HCT116 (cell line): Measurements from ENCODE around the gene ELMOD3. TPM values are rescaled to one million over a fixed set of nuclear protein-coding genes. Genes with fewer than 3 reads are reported as not detected.

ENCODE experiments used
- ATAC-seq: fragments of 200-7000 bp; cut with Tn5 transposase; 2 replicates; pipeline ENCODE4 v1.9.1; 2020; ENCODE audit warnings: mild to moderate bottlenecking, moderate library complexity
- BruUV-seq: library from RNA; stranded (reverse); fragments of 400-500 nt; replicated peaks from 2 replicates; lab custom pipeline; 2021; lab: Mats Ljungman, UMichigan
- CTCF ChIA-PET: fragments of 300-600 bp; sonication (Branson Sonifier 250); formaldehyde crosslinking; loops from one replicate; lab custom pipeline; 2021; ENCODE audit warnings: antibody characterized with exemption; lab: Charles Lee
- POLR2A ChIA-PET: fragments of 300-600, 350-600 bp; sonication (Branson Sonifier 250); formaldehyde crosslinking; loops from one replicate; lab custom pipeline; 2021; ENCODE audit warnings: antibody characterized with exemption; lab: Charles Lee
- RAD21 ChIA-PET, 2 experiments: fragments of 300-600 bp; sonication (Branson Sonifier 250); formaldehyde crosslinking; loops; one replicate each; lab custom pipeline; 2023; ENCODE audit warnings: low total read pairs in 2 of 2; ENCODE audit not compliant: uncharacterized antibody in 2 of 2, unreplicated experiment in 2 of 2, low non-redundant PET in 1 of 2; lab: Charles Lee
- DNase-seq: peaks from one replicate; pipeline ENCODE4 v3.0.0-alpha.2; 2010; ENCODE audit warnings: low read depth, low spot score
- H2AFZ ChIP-seq: fragments of 200-600 bp; shearing (Covaris generic), sonication (generic); 2 replicates; pipeline ENCODE4 v1.6.1; 2017; ENCODE audit warnings: low read depth, mixed run types, mixed read lengths, antibody characterized with exemption, low read length; ENCODE audit not compliant: poor library complexity, severe bottlenecking
- H3K27ac ChIP-seq: 2 replicates; pipeline ENCODE4 v1.5.1; 2012; ENCODE audit warnings: low read depth, low read length
- H3K27me3 ChIP-seq: fragments of 200-600 bp; sonication (generic); 2 replicates; pipeline ENCODE4 v1.6.1; 2016; ENCODE audit warnings: mixed run types, low read length, mixed read lengths; ENCODE audit not compliant: insufficient read depth
- H3K36me3 ChIP-seq, 2 experiments: fragments of 200-500 bp in 1 of 2; fragments of 200-600 bp in 1 of 2; sonication (Bioruptor generic) in 1 of 2; sonication (generic) in 1 of 2; 2 replicates each; pipeline versions ENCODE4 v1.5.1 to v1.6.1; 2014 to 2016; ENCODE audit warnings: low read length in 2 of 2, inconsistent platforms in 1 of 2, mixed read lengths in 1 of 2, mixed run types in 1 of 2; ENCODE audit not compliant: insufficient read depth in 2 of 2, control insufficient read depth in 1 of 2
- H3K4me1 ChIP-seq, 2 experiments: fragments of 200-600 bp in 1 of 2; sonication (generic) in 1 of 2; 2 replicates each; pipeline versions ENCODE4 v1.5.1 to v1.6.1; 2012 to 2017; ENCODE audit warnings: low read length in 2 of 2, inconsistent platforms in 1 of 2, mild to moderate bottlenecking in 1 of 2, mixed read lengths in 1 of 2, mixed run types in 1 of 2, moderate library complexity in 1 of 2; ENCODE audit not compliant: insufficient read depth in 2 of 2, control insufficient read depth in 1 of 2
- H3K4me2 ChIP-seq: fragments of 200-600 bp; sonication (generic); 2 replicates; pipeline ENCODE4 v1.6.1; 2017; ENCODE audit warnings: mixed run types, low read length, mixed read lengths
- H3K4me3 ChIP-seq, 2 experiments: fragments of 200-600 bp in 1 of 2; sonication (generic) in 1 of 2; replicated peaks in 1 of 2; 2 replicates each; pipeline ENCODE4 v1.5.1; 2011 to 2016; ENCODE audit warnings: low read length in 2 of 2, control low read depth in 1 of 2, low read depth in 1 of 2, mild to moderate bottlenecking in 1 of 2, mixed read lengths in 1 of 2, mixed run types in 1 of 2
- H3K79me2 ChIP-seq: fragments of 200-600 bp; sonication (generic); 2 replicates; pipeline ENCODE4 v1.6.1; 2017; ENCODE audit warnings: mild to moderate bottlenecking, mixed run types, low read length, moderate library complexity, mixed read lengths; ENCODE audit not compliant: insufficient read depth
- H3K9ac ChIP-seq: fragments of 200-600 bp; sonication (generic); 2 replicates; pipeline ENCODE4 v1.6.1; 2016; ENCODE audit warnings: low read length, mixed read lengths
- H3K9me2 ChIP-seq: fragments of 200-600 bp; sonication (generic), shearing (Covaris generic); 2 replicates; pipeline ENCODE4 v1.6.1; 2017; ENCODE audit warnings: mixed run types, mild to moderate bottlenecking, moderate library complexity; ENCODE audit not compliant: insufficient read depth
- H3K9me3 ChIP-seq, 2 experiments: fragments of 200-500 bp in 1 of 2; fragments of 200-600 bp in 1 of 2; sonication (Bioruptor generic) in 1 of 2; sonication (generic) in 1 of 2; 2 replicates each; pipeline ENCODE4 v1.6.1; 2014 to 2017; ENCODE audit warnings: low read length in 2 of 2, mixed read lengths in 2 of 2, inconsistent platforms in 1 of 2, low read depth in 1 of 2, mild to moderate bottlenecking in 1 of 2, mixed run types in 1 of 2, moderate library complexity in 1 of 2; ENCODE audit not compliant: control insufficient read depth in 1 of 2, insufficient read depth in 1 of 2
- H4K20me1 ChIP-seq: fragments of 200-600 bp; sonication (generic), shearing (Covaris generic); 2 replicates; pipeline ENCODE4 v1.6.1; 2017; ENCODE audit warnings: mixed run types, mild to moderate bottlenecking, moderate library complexity; ENCODE audit not compliant: insufficient read depth
- ATF3 ChIP-seq: IDR thresholded peaks from 2 replicates; pipeline ENCODE4 v1.6.1; 2012
- CTCF ChIP-seq, 3 experiments: fragments of 200-600 bp in 1 of 3; sonication (generic) in 1 of 3; IDR thresholded peaks in 2 of 3; conservative IDR thresholded peaks in 1 of 3; 2 replicates each; pipeline ENCODE4 v1.5.1; 2012 to 2017; ENCODE audit warnings: low read depth in 2 of 3, low read length in 2 of 3, antibody characterized with exemption in 1 of 3, borderline replicate concordance in 1 of 3, control low read depth in 1 of 3, mild to moderate bottlenecking in 1 of 3, mixed read lengths in 1 of 3, mixed run types in 1 of 3, moderate library complexity in 1 of 3; ENCODE audit not compliant: insufficient read depth in 1 of 3
- EGR1 ChIP-seq: IDR thresholded peaks from 2 replicates; pipeline ENCODE4 v1.6.1; 2012; ENCODE audit warnings: low read depth
- ELF1 ChIP-seq: IDR thresholded peaks from 2 replicates; pipeline ENCODE4 v1.6.1; 2012; ENCODE audit warnings: low read depth, borderline replicate concordance
- EZH2 ChIP-seq: fragments of 200-600 bp; sonication (generic); IDR thresholded peaks from 2 replicates; pipeline ENCODE4 v1.6.1; 2017; ENCODE audit warnings: antibody characterized with exemption, mixed run types
- EZH2phosphoT487 ChIP-seq: fragments of 200-600 bp; IDR thresholded peaks from 2 replicates; pipeline ENCODE4 v1.6.1; 2018; ENCODE audit warnings: antibody characterized with exemption, borderline replicate concordance
- FOSL1 ChIP-seq: IDR thresholded peaks from 2 replicates; pipeline ENCODE4 v1.6.1; 2012; ENCODE audit warnings: low read depth
- JUND ChIP-seq: IDR thresholded peaks from 2 replicates; pipeline ENCODE4 v1.6.1; 2012
- MAX ChIP-seq: IDR thresholded peaks from 2 replicates; pipeline ENCODE4 v1.6.1; 2012
- POLR2A ChIP-seq: IDR thresholded peaks from 2 replicates; pipeline ENCODE4 v1.7.0; 2011; ENCODE audit warnings: borderline replicate concordance; ENCODE audit not compliant: insufficient read depth, insufficient read length; ENCODE audit errors: extremely low read depth
- RAD21 ChIP-seq: IDR thresholded peaks from 2 replicates; pipeline ENCODE4 v1.6.1; 2012; ENCODE audit warnings: low read depth, mild to moderate bottlenecking
- REST ChIP-seq: IDR thresholded peaks from 2 replicates; pipeline ENCODE4 v1.6.1; 2012; ENCODE audit warnings: low read depth
- SIN3A ChIP-seq: IDR thresholded peaks from 2 replicates; pipeline ENCODE4 v1.6.1; 2012; ENCODE audit warnings: low read depth
- SP1 ChIP-seq: IDR thresholded peaks from 2 replicates; pipeline ENCODE4 v1.6.1; 2012; ENCODE audit warnings: low read depth
- SRF ChIP-seq: IDR thresholded peaks from 2 replicates; pipeline ENCODE4 v1.6.1; 2012; ENCODE audit warnings: low read depth
- YY1 ChIP-seq: IDR thresholded peaks from 2 replicates; pipeline ENCODE4 v1.6.1; 2011; ENCODE audit warnings: low read length, low read depth, moderate library complexity, mild to moderate bottlenecking; ENCODE audit not compliant: insufficient replicate concordance; ENCODE audit errors: extremely low read depth
- ZFX ChIP-seq: fragments of 450-650 bp; IDR thresholded peaks from 2 replicates; pipeline ENCODE4 v1.6.1; 2017
- ZNF274 ChIP-seq: fragments of 200-500 bp; sonication (Bioruptor generic); IDR thresholded peaks from 2 replicates; pipeline ENCODE4 v1.6.1; 2014; ENCODE audit warnings: mild to moderate bottlenecking, low read depth, low read length, inconsistent platforms
- intact Hi-C: fragments of 100-400 bp; cut with micrococcal nuclease; formaldehyde crosslinking; loops from 2 replicates; pipeline ENCODE4 v1.10.0; 2022
- total RNA-seq: library from RNA; stranded (reverse); gene quantifications from one replicate; pipeline ENCODE4 v1.2.1, GENCODE V29; 2021; ENCODE audit not compliant: unreplicated experiment
- TF ChIP-seq, protein P1 (sequence below): IDR thresholded peaks from 2 replicates; pipeline ENCODE4 v1.6.1; 2011; ENCODE audit warnings: mild to moderate bottlenecking, low read length, moderate library complexity; ENCODE audit not compliant: insufficient replicate concordance; ENCODE audit errors: extremely low read depth

The ELMOD3 gene
- total RNA-seq, 1 experiment from 2014 or later, result 9.2 TPM

DNA sequence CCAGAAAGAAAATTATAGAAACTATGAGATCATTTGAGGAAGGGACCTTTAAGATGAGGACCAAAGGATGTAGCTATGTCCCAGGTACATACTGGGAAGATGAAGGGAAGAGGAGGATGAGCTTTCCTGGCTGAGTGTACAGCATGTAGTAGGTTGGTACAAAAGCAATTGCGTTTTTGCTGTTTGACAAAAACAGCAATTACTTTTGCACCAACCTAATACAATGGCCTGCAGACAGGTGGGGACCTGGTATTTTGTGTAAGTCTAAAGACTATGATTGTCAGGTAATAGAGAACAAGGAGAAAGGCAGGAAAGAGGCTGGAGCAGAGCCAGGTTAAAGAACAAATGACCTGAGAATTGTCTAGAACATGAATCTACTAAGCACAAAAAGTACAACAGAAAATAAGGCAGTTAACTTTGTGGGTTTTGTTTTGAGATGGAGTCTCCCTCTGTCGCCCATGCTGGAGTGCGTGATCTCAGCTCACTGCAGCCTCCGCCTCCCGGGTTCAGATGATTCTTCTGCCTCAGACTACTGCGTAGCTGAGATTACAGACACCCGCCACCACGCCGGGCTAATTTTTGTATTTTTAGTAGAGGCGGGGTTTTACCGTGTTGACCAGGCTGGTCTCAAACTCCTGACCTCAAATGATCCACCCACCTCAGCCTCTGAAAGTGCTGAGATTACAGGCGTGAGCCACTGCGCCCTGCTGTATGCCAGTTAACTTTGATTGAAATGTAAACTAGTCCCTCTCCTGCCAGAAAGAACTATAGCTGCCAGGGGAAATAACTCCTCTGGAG is 23.5 kb upstream of the ELMOD3 start:
- POLR2A ChIA-PET, result interaction anchor here (0.6 kb wide), 1 partner anchor 410 kb away, joined by 4 read pairs; no protein-coding TSS in a partner anchor

More for the DNA sequence above, 23.5 kb upstream of the ELMOD3 start:
- CTCF ChIA-PET, result no interaction called here
- no TSS peak for BruUV-seq
- no peak overlapping the region for H3K4me3 ChIP-seq
- DNase-seq (no peak), ATAC-seq (no peak)
- H3K27me3 ChIP-seq, result no peaks in the 10 kb centered on the region
- no peaks in the 10 kb centered on the region for H3K9me3 ChIP-seq
- no peak overlapping the region for H3K9ac ChIP-seq
- H4K20me1 ChIP-seq, result no peaks in the 10 kb centered on the region; the same call in 1 of the 2 replicates
- TF ChIP-seq ZNF274 (no peak), CTCF (IDR thresholded peaks at IDR 0.05 in 2 of 3, conservative IDR thresholded peaks at IDR 0.05 in 1 of 3; ENCODE audit: borderline replicate concordance in 1 of 3, insufficient read depth in 1 of 3, low read depth in 2 of 3, low read length in 2 of 3) (no peak), EGR1 (no peak), REST (no peak), RAD21 (no peak), SRF (no peak), ATF3 (no peak), JUND (no peak), POLR2A (no peak), YY1 (no peak), SP1 (no peak), EZH2 (no peak), FOSL1 (no peak), ZFX (no peak), EZH2phosphoT487 (no peak), SIN3A (no peak), MAX (no peak), ELF1 (no peak)
- TF ChIP-seq, protein P1, sequence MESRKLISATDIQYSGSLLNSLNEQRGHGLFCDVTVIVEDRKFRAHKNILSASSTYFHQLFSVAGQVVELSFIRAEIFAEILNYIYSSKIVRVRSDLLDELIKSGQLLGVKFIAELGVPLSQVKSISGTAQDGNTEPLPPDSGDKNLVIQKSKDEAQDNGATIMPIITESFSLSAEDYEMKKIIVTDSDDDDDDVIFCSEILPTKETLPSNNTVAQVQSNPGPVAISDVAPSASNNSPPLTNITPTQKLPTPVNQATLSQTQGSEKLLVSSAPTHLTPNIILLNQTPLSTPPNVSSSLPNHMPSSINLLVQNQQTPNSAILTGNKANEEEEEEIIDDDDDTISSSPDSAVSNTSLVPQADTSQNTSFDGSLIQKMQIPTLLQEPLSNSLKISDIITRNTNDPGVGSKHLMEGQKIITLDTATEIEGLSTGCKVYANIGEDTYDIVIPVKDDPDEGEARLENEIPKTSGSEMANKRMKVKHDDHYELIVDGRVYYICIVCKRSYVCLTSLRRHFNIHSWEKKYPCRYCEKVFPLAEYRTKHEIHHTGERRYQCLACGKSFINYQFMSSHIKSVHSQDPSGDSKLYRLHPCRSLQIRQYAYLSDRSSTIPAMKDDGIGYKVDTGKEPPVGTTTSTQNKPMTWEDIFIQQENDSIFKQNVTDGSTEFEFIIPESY, result no peak
- peaks cover 0 to 5% of the 10 kb centered on the region in 2 experiments; a peak in 1 of 4 replicates for H3K36me3 ChIP-seq
- H2AFZ ChIP-seq, result no peak overlapping the region
- intact Hi-C loops, result no loop called here
- H3K4me2 ChIP-seq, result no peak overlapping the region
- H3K9me2 ChIP-seq, result no peaks in the 10 kb centered on the region
- H3K79me2 ChIP-seq, result peaks cover 17% of the 10 kb centered on the region
- peaks cover 10 to 20% of the 10 kb centered on the region in 2 experiments for H3K4me1 ChIP-seq
- RAD21 ChIA-PET, result no interaction called here
- H3K27ac ChIP-seq, result no peak overlapping the region
